Activated CD8-positive, alpha-beta T cell treated with anti-CD3 and anti-CD28 coated beads, Interleukin-2, amount 10 ng/mL, durations not matched to agents 7 days and 5 days (primary cell): ENCODE measurements around the gene CLEC11A. TPM values are rescaled to one million over a fixed set of nuclear protein-coding genes. Genes with fewer than 3 reads are reported as not detected.
"Not testable (repeated sequence)": the region's sequence is repeated elsewhere in the genome, so short reads cannot be mapped to it uniquely, and the experiment has no call there.

ENCODE experiments used
- ATAC-seq: fragments of 150-1000 bp; cut with Tn5 transposase; one replicate; pipeline ENCODE4 v1.10.0; 2021; ENCODE audit warnings: moderate library complexity
- CTCF ChIA-PET: fragments of 350-600 bp; sonication (Branson Sonifier 250); formaldehyde crosslinking; loops from one replicate; lab custom pipeline; 2021; ENCODE audit warnings: antibody characterized with exemption; lab: Charles Lee
- POLR2A ChIA-PET: fragments of 350-600 bp; sonication (Branson Sonifier 250); formaldehyde crosslinking; loops from one replicate; lab custom pipeline; 2021; ENCODE audit warnings: antibody characterized with exemption; lab: Charles Lee
- DNase-seq: peaks from one replicate; pipeline ENCODE4 v3.0.0-alpha.2; 2020
- H3K27ac Mint-ChIP-seq: one replicate; pipeline ENCODE4 v1.8.0; 2021; ENCODE audit warnings: mild to moderate bottlenecking, mixed read lengths
- H3K27me3 Mint-ChIP-seq: one replicate; pipeline ENCODE4 v1.8.0; 2021; ENCODE audit warnings: low read depth, mixed read lengths
- H3K36me3 Mint-ChIP-seq: one replicate; pipeline ENCODE4 v1.8.0; 2021; ENCODE audit warnings: low read depth, mixed read lengths
- H3K4me1 Mint-ChIP-seq: one replicate; pipeline ENCODE4 v1.8.0; 2021; ENCODE audit warnings: low read depth, mixed read lengths
- H3K4me3 Mint-ChIP-seq: one replicate; pipeline ENCODE4 v1.8.0; 2021; ENCODE audit warnings: mild to moderate bottlenecking, mixed read lengths
- H3K9me3 Mint-ChIP-seq: one replicate; pipeline ENCODE4 v1.8.0; 2022; ENCODE audit warnings: mixed read lengths; ENCODE audit not compliant: insufficient read depth
- total RNA-seq, 2 experiments: library from RNA; stranded (reverse); gene quantifications; one replicate each; pipeline ENCODE4 v1.2.3, GENCODE V29; 2021

Gene CLEC11A
- total RNA-seq, 2 experiments from 2014 or later: 1.4 to 2.3 TPM

- no peaks in the 10 kb centered on the region for H3K27me3 Mint-ChIP-seq
- no peak for DNase-seq
- H3K9me3 Mint-ChIP-seq: no peaks in the 10 kb centered on the region
- POLR2A ChIA-PET: no interaction called here
- CTCF ChIA-PET: no interaction called here
- no peaks in the 10 kb centered on the region for H3K4me1 Mint-ChIP-seq
- no peak for ATAC-seq
- H3K27ac Mint-ChIP-seq: no peak overlapping the region
- no peaks in the 10 kb centered on the region for H3K36me3 Mint-ChIP-seq
- no peak overlapping the region for H3K4me3 Mint-ChIP-seq
These were observed 26.8 kb downstream of the CLEC11A start for GRCh38 chr19:50750010-50750409.

- DNase-seq: no peak
- Mint-ChIP-seq H3K27ac (no peak overlapping the region), H3K27me3 (no peaks in the 10 kb centered on the region), H3K4me3 (no peak overlapping the region), H3K4me1 (no peaks in the 10 kb centered on the region), H3K36me3 (no peaks in the 10 kb centered on the region), H3K9me3 (no peaks in the 10 kb centered on the region)
- POLR2A ChIA-PET: no interaction called here
- no peak for ATAC-seq
- CTCF ChIA-PET: interaction anchor here (2.1 kb wide), 1 partner anchor 29 kb away, joined by 6 read pairs; no protein-coding TSS in a partner anchor
These were observed 30.7 kb downstream of the CLEC11A start for GRCh38 chr19:50753879-50754278.

- CTCF ChIA-PET, H3K4me1 Mint-ChIP-seq, H3K27ac Mint-ChIP-seq, H3K27me3 Mint-ChIP-seq, H3K9me3 Mint-ChIP-seq, H3K4me3 Mint-ChIP-seq, ATAC-seq, H3K36me3 Mint-ChIP-seq, DNase-seq, POLR2A ChIA-PET: not testable (repeated sequence)
These were observed 33.1 kb downstream of the CLEC11A start for GRCh38 chr19:50756244-50756643.

- H3K27me3 Mint-ChIP-seq, H3K4me1 Mint-ChIP-seq, H3K36me3 Mint-ChIP-seq, H3K27ac Mint-ChIP-seq, POLR2A ChIA-PET, CTCF ChIA-PET, H3K9me3 Mint-ChIP-seq, ATAC-seq, DNase-seq, H3K4me3 Mint-ChIP-seq: not testable (repeated sequence)
These were observed 34.5 kb downstream of the CLEC11A start for GRCh38 chr19:50757624-50758023.

GRCh38 chr19:50759076-50759475 is 35.9 kb downstream of the CLEC11A start:
- H3K4me3 Mint-ChIP-seq, H3K27ac Mint-ChIP-seq, H3K27me3 Mint-ChIP-seq, H3K36me3 Mint-ChIP-seq, H3K9me3 Mint-ChIP-seq, H3K4me1 Mint-ChIP-seq, POLR2A ChIA-PET, ATAC-seq, CTCF ChIA-PET, DNase-seq: not testable (repeated sequence)

GRCh38 chr19:50759886-50760285 is 36.7 kb downstream of the CLEC11A start:
- DNase-seq (no peak), ATAC-seq (no peak)
- Mint-ChIP-seq H3K4me3 (no peak overlapping the region), H3K27me3 (no peaks in the 10 kb centered on the region), H3K4me1 (no peaks in the 10 kb centered on the region), H3K9me3 (no peaks in the 10 kb centered on the region), H3K36me3 (no peaks in the 10 kb centered on the region), H3K27ac (no peak overlapping the region)
- ChIA-PET POLR2A (no interaction called here), CTCF (no interaction called here)

- ATAC-seq, H3K4me1 Mint-ChIP-seq, H3K27ac Mint-ChIP-seq, POLR2A ChIA-PET, DNase-seq, H3K4me3 Mint-ChIP-seq, H3K9me3 Mint-ChIP-seq, H3K36me3 Mint-ChIP-seq, H3K27me3 Mint-ChIP-seq, CTCF ChIA-PET: not testable (repeated sequence)
These were observed 38.3 kb downstream of the CLEC11A start for GRCh38 chr19:50761501-50761900.

- POLR2A ChIA-PET, ATAC-seq, H3K4me1 Mint-ChIP-seq, CTCF ChIA-PET, H3K9me3 Mint-ChIP-seq, H3K27ac Mint-ChIP-seq, H3K27me3 Mint-ChIP-seq, H3K4me3 Mint-ChIP-seq, DNase-seq, H3K36me3 Mint-ChIP-seq: not testable (repeated sequence)
These were observed 40.4 kb downstream of the CLEC11A start for GRCh38 chr19:50763521-50763920.

GRCh38 chr19:50764409-50764808 is 41.2 kb downstream of the CLEC11A start:
- POLR2A ChIA-PET: no interaction called here

GRCh38 chr19:50766746-50767145 is 43.6 kb downstream of the CLEC11A start:
- ATAC-seq, H3K4me1 Mint-ChIP-seq, H3K9me3 Mint-ChIP-seq, CTCF ChIA-PET, H3K4me3 Mint-ChIP-seq, H3K36me3 Mint-ChIP-seq, H3K27ac Mint-ChIP-seq, H3K27me3 Mint-ChIP-seq, DNase-seq: not testable (repeated sequence)
- POLR2A ChIA-PET: interaction anchor here (0.6 kb wide), 1 partner anchor 66 kb away, joined by 3 read pairs; no protein-coding TSS in a partner anchor

More at GRCh38 chr19:50764409-50764808, 41.2 kb downstream of the CLEC11A start:
- Mint-ChIP-seq H3K4me3 (no peak overlapping the region), H3K27ac (no peak overlapping the region), H3K4me1 (no peaks in the 10 kb centered on the region), H3K27me3 (no peaks in the 10 kb centered on the region), H3K9me3 (no peaks in the 10 kb centered on the region), H3K36me3 (no peaks in the 10 kb centered on the region)
- DNase-seq (no peak), ATAC-seq (no peak)
- CTCF ChIA-PET: no interaction called here

- CTCF ChIA-PET, DNase-seq, H3K9me3 Mint-ChIP-seq, H3K27ac Mint-ChIP-seq, H3K27me3 Mint-ChIP-seq, H3K36me3 Mint-ChIP-seq, H3K4me3 Mint-ChIP-seq, H3K4me1 Mint-ChIP-seq, ATAC-seq, POLR2A ChIA-PET: not testable (repeated sequence)
These were observed 44.1 kb downstream of the CLEC11A start for GRCh38 chr19:50767263-50767662.

- CTCF ChIA-PET: no interaction called here
- Mint-ChIP-seq H3K4me3 (no peak overlapping the region), H3K4me1 (no peaks in the 10 kb centered on the region), H3K27me3 (no peaks in the 10 kb centered on the region), H3K27ac (no peak overlapping the region), H3K36me3 (no peaks in the 10 kb centered on the region), H3K9me3 (no peaks in the 10 kb centered on the region)
- ATAC-seq (no peak), DNase-seq (no peak)
- POLR2A ChIA-PET: no interaction called here
These were observed 45.1 kb downstream of the CLEC11A start for GRCh38 chr19:50768277-50768676.

- DNase-seq, H3K4me1 Mint-ChIP-seq, POLR2A ChIA-PET, H3K27ac Mint-ChIP-seq, CTCF ChIA-PET, H3K36me3 Mint-ChIP-seq, H3K4me3 Mint-ChIP-seq, H3K27me3 Mint-ChIP-seq, ATAC-seq, H3K9me3 Mint-ChIP-seq: not testable (repeated sequence)
These were observed 47.0 kb downstream of the CLEC11A start, which contains the start of gene GPR32 for GRCh38 chr19:50770164-50770563. Gene GPR32, plus strand, starts transcription at chr19:50770464. Its CDS starts 137 bp downstream, at chr19:50770601.
